WERI-Rb-1 (cell line): ENCODE data around the gene GDPD2.

Source experiments
- DNase-seq: peaks from one replicate; pipeline ENCODE4 v3.0.0-alpha.2; 2020
- H3K27ac ChIP-seq: fragments of 250-450 bp; sonication (Bioruptor Pico); 2 replicates; pipeline ENCODE4 v1.5.1; 2020; ENCODE audit warnings: mild to moderate bottlenecking, moderate library complexity
- H3K27me3 ChIP-seq: fragments of 250-450 bp; sonication (Bioruptor Pico); 2 replicates; pipeline ENCODE4 v1.5.1; 2021; ENCODE audit warnings: mild to moderate bottlenecking, low read depth, moderate library complexity; ENCODE audit not compliant: insufficient read depth, severe bottlenecking
- H3K36me3 ChIP-seq: fragments of 250-450 bp; sonication (Bioruptor Pico); 2 replicates; pipeline ENCODE4 v1.5.1; 2020; ENCODE audit warnings: mild to moderate bottlenecking, moderate library complexity
- H3K4me3 ChIP-seq: 2 replicates; pipeline ENCODE4 v1.5.1; 2011; ENCODE audit warnings: low read depth, mild to moderate bottlenecking, control low read depth, low read length
- H3K9me3 ChIP-seq: fragments of 250-450 bp; sonication (Bioruptor Pico); 2 replicates; pipeline ENCODE4 v1.5.1; 2021; ENCODE audit warnings: mild to moderate bottlenecking, moderate library complexity; ENCODE audit not compliant: severe bottlenecking
- CTCF ChIP-seq: IDR thresholded peaks from 2 replicates; pipeline ENCODE4 v1.5.1; 2011; ENCODE audit warnings: low read depth, mild to moderate bottlenecking, control low read depth, inconsistent platforms, low read length

Gene GDPD2

GRCh38 chrX:70410921-70411320 lies 12.2 kb upstream of the GDPD2 start:
- no peaks in the 10 kb centered on the region for H3K9me3 ChIP-seq
- DNase-seq: no peak
- H3K27ac ChIP-seq: no peak overlapping the region
- TF ChIP-seq CTCF: no peak
- peaks cover 30% of the 10 kb centered on the region for H3K36me3 ChIP-seq
- peaks cover 2% of the 10 kb centered on the region for H3K27me3 ChIP-seq
- H3K4me3 ChIP-seq: no peak overlapping the region

- no peak for DNase-seq
- TF ChIP-seq CTCF: no peak
- Histone ChIP-seq H3K27ac (no peak overlapping the region), H3K9me3 (no peaks in the 10 kb centered on the region), H3K36me3 (peaks cover 26% of the 10 kb centered on the region), H3K27me3 (peaks cover 2% of the 10 kb centered on the region), H3K4me3 (no peak overlapping the region)
Measured at GRCh38 chrX:70411475-70411874, 11.6 kb upstream of the GDPD2 start.

GRCh38 chrX:70421618-70422017 lies 1.5 kb upstream of the GDPD2 start:
- no peak for TF ChIP-seq CTCF
- Histone ChIP-seq H3K9me3 (no peaks in the 10 kb centered on the region), H3K36me3 (peaks cover 8% of the 10 kb centered on the region), H3K27ac (no peak overlapping the region), H3K4me3 (no peak overlapping the region), H3K27me3 (peaks cover 3% of the 10 kb centered on the region)
- no peak for DNase-seq

GRCh38 chrX:70423936-70424675 lies 992 bp downstream of the GDPD2 start:
- Histone ChIP-seq H3K36me3 (peaks cover 8% of the 10 kb centered on the region), H3K27me3 (peaks cover 8% of the 10 kb centered on the region), H3K4me3 (no peak overlapping the region), H3K9me3 (no peaks in the 10 kb centered on the region), H3K27ac (no peak overlapping the region)
- no peak for TF ChIP-seq CTCF
- DNase-seq: no peak

- H3K27me3 ChIP-seq: peaks cover 8% of the 10 kb centered on the region
- no peak for TF ChIP-seq CTCF
- no peak overlapping the region for H3K27ac ChIP-seq
Measured at GRCh38 chrX:70424801-70425200, 1.7 kb downstream of the GDPD2 start.

More at GRCh38 chrX:70424801-70425200, 1.7 kb downstream of the GDPD2 start:
- DNase-seq: no peak
- Histone ChIP-seq H3K9me3 (no peaks in the 10 kb centered on the region), H3K36me3 (peaks cover 2% of the 10 kb centered on the region), H3K4me3 (no peak overlapping the region)
